Activated CD4-positive, alpha-beta T cell treated with anti-CD3 and anti-CD28 coated beads for 1 hour (primary cell): ENCODE data around the gene BAIAP3.

Source experiments
- DNase-seq: peaks from one replicate; pipeline ENCODE4 v3.0.0-alpha.2; 2020

BAIAP3 gene

GRCh38 chr16:1300664-1301476, 32.6 kb upstream of the BAIAP3 start:
- peak; percentile 55 for DNase-seq

DNA sequence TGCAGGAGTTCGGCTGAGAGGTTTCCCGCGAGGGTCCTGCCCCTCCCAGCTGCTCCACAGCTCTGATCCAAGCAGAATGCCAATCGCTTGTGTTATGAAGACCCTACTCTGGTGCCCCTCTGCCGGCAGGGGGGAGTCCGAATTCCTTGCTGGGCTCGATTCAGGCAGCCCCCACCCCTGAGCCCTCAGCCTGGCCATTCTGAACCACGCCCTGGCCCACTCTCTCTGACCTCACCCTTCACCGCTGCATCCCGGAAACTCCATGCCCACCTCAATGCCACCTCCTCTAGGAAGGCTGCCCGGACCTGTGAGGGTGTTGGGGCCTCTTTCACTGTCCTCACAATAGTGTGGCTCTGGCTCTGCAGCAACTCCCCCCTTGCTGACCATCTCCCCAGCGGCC, 31.9 kb upstream of the BAIAP3 start:
- DNase-seq: no peak

DNA sequence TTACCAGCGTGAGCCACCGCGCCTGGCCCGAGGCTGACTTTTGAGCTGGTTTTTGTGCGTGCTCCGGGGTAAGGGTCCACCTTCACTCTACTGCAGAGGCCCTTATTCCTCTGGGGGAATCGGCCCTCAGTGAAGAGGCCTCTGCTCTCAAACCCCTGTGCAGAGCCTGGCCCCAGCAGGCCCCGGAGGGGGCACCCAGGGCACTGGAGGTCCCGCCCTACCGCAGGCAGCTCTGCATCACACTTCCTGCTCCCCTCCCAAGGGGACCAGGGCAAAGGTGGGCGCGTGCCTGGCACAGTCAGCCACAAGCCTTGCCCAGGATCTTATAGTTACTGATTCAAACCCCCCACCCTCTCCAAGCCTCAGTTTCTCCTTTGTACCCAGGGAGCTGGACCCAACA, 27.6 kb upstream of the BAIAP3 start:
- DNase-seq: no peak

DNA sequence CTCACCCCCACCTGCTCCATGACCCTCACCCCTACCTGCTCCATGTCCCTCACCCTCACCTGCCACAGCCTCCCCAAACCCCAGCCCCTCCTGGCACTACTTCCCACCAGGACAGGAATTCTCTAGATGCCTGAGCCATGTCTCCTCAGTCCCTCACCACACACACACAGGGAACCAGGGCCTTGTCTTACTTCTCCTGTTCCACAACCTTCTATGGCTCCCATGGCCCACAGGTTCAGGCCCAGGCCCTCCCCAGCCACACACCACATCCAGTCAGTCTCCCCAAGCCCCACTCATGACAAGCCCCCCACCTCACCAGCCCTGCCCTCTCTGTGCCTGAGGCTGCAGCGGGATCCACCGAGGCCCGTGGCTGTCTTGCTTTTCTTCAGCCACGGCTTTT, 27.1 kb upstream of the BAIAP3 start:
- no peak for DNase-seq

DNA sequence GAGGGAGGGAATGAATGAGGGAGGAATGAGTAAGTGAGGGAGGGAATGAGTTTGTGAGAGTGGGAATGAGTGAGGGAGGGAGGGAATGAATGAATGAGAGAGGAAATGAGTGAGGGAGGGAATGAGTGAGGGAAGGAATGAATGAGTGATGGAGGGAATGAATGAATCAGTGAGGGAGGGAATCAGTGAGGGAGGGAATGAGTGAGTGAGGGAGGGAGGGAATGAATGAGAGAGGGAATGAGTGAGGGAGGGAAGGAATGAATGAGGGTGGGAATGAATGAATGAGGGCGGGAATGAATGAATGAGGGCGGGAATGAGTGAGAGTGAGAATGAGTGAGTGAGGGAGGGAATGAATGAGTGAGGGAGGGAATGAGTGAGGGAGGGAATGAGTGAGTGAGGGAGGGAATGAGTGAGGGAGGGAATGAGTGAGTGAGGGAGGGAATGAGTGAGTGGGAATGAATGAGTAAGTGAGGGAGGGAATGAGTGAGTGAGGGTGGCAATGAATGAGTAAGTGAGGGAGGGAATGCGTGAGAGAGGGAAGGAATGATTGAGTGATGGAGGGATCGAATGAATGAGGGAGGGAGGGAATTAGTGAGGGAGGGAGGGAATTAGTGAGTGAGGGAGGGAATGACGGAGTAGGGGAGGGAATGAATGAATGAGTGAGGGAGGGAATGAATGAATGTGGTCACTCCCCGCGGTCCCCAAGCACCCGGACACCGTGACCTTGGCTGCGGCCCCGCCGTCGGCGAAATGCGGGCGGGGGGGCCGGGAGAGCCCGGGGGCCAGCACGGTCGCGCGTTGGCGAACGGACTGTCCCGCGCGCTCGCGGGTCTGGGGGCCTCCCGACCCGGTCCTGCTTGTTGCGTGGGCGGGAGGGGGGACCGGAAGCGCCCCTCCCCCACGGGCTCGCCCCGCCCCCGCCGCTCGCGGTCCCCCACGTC, 25.1 kb upstream of the BAIAP3 start:
- DNase-seq: no peak

DNA sequence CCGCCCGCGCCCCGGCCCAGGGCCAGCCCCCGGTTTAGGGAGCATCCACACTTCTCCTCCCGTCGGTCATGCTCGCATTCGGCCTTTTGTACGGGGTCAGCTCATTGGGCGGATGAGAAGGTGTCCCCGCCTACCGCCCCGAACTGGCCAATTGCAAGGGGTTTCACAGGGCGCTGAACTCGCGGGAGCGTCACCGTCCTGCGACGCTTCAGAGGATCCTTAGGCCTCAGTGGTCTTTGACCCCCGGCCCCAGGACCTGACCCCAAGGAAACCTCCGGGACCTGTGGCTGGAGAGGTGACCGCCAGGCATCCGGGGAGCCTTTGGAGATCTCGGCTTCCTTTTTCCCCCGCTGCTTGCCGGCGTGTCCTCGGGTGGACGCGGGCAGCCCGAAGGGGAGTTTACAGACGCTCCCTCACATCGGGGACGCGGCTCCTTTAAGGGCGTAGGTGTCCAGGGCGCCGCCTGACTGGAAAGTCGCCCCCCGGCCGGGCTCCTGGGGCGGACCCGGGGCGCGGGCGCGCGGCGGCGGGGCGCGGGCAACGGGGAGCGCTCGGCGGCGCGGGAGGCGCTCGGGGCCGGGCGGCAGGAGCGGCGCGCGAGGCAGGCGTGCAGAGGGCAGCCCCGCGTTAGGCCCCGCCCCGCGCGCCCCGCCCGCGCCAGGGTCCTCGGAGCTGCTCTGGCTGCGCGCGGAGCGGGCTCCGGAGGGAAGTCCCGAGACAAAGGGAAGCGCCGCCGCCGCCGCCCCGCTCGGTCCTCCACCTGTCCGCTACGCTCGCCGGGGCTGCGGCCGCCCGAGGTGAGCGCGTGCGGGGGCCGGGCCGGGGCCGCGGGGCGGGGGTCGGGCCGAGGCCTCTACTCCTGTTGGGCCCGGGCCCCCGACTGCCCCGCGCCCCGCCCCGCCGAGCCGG, 24.2 kb upstream of the BAIAP3 start, which contains the start of gene UBE2I:
Gene UBE2I, plus strand, starts transcription at position 660 of the 909 bp plus-strand sequence. CDS start 4,395 bp downstream, outside the sequence.
- peak; percentile 97 for DNase-seq

DNA sequence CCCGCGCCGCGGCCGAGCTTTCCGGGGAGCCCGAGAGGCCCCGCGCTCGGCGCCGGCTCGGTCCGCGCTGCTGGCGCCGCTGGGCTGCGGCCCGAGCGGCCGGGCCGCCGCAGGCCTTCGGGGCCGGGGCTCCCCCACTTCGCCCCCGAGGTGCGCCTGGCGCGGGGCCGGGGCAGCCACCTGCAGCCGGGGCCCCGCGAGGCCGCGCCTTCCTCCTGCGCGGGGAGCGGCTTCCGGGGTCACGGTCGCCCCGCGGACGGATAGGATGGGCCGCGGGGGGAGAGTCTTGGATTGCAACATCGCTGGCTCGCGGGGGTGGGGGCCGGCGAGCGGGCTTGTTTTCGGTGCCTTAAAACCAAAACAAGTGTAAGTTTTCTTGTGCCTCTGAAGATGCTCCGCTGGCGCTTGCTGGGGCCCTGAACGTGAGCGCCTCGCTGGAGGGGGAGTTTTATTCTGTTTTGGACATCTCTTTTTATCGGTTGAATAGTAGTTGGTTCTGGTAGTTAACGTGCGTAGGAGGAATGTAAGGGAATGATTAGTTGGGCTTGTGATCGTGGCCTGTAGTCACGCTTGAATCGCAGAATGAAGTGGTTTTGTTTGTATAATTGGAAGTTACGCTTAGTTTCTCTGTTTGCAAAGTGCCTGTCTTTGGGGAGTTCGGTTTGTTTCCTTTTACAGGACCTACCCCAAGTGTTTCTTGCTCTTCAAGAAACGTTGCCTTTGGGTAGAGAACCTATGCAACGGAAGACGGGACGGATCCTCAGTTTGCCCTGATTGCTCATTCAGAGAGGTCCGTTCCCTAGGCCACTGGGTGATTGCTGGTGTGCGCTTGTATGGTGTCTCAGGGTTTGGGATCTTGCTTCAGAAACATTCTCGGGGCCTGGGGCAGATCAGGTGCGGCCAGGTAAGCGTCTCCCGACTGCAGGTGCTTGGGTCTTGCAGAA, 23.3 kb upstream of the BAIAP3 start:
- DNase-seq: peak; percentile 19

DNA sequence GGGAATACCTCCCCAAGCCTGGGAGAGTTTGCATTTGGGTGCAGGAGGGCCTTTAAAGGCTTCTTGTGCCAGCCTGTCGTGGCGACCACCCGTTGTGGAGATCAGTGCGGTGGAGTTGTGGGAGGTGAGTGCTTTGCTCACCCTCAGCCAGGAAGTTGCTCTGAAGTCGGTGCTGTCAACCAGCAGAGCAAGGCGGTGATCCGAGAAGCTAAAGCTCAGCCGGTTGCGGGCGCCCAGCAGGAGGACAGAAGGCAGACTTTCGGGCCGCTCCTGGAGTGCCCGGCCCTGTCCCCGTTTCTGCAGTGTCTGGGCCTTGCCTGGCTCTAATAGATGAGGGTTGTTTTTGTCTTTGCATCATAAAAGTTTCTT, 22.6 kb upstream of the BAIAP3 start:
- DNase-seq: peak; percentile 22

DNA sequence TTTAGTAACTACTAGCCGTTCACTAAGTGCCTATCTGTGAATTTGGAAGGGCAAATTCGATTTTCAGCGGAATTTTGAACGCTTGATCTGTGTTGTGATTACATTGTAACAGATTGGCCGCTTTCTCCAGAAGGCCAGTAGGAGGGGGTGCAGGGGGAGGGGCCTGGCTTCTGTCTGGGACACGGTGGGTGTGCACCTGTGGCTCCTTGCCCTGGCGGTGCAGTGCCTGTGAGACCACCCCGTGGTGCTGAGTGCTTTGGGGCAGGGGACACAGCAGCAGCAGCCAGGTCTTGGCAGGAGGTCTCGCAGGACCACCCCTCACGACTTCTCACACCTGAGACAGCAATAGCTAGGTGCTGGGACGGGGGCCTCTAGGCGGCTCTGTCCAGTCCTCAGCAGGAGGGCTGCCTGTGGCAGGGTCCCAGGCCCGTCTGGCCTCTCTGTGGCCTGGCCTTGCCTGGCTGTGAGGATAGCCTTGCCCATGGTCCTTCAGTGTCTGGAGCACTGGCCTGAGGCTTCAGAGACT, 22.2 kb upstream of the BAIAP3 start:
- DNase-seq: no peak

DNA sequence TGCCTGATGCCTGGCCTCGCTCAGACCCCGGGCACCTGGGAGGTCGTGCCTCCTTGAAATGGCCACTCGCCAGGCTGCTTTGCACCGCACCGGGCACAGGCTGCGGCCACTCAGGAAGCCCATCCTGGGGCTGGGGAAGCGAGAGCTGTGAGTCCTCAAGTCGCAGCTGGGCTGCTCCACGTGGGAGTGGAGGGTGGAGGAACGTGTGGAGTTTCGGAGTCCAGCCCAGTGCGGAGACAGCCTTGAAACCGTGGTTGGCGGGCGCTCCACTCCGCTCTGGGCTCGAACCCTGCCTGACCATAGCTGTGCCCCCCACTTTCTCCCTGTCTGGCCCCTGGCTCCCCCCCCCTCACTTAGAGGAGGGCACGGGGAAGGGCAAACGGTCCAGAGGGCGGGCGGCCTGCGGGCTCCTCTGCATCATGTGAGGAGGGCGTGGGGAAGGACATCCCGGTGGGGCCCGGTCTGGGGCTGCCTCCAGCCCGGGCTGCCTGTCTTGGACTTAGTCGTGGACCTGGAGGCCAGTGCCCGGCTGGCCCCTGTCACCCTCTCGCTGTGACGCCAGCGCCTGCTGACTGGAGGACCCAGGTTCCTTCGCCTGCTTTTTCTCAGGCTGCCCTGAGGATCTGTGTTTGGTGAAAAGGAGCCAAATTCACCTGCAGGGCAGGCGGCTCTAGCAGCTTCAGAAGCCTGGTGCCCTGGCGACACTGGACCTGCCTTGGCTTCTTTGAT, 21.5 kb upstream of the BAIAP3 start:
- DNase-seq: no peak

DNA sequence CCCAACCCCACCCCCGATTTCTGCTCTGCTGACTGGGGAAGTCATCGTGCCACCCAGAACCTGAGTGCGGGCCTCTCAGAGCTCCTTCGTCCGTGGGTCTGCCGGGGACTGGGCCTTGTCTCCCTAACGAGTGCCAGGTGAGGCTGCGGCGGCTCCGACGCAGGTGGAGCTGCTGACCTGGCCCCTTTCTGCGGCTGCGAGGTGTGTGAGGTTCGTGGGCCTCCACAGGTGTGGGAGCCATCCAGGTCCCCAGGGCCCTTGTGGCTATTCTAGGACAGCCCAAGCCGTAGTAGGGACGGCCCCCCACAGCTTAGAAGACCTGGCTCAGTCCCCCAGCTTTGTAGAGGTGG, 21.0 kb upstream of the BAIAP3 start:
- DNase-seq: no peak

DNA sequence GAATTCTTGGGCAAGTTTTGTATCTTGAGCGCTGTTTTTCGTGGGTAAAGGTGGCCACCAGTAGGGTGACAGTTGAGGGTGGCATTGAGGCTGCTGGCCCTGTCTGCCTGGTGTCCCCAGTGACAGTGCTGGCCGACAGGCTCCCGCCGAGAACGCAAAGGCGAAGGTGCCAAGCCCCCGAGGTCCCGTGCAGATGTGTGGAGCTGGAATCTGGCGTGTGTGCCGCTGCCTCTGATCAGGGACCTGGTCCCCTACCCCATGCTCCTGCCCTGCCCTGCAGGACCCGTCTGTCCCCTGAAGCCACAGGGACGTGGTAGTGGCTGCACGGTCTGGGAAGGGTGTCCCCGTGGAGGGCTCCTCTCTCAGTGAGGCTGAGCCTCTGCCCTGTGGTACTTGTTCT, 20.5 kb upstream of the BAIAP3 start:
- no peak for DNase-seq

DNA sequence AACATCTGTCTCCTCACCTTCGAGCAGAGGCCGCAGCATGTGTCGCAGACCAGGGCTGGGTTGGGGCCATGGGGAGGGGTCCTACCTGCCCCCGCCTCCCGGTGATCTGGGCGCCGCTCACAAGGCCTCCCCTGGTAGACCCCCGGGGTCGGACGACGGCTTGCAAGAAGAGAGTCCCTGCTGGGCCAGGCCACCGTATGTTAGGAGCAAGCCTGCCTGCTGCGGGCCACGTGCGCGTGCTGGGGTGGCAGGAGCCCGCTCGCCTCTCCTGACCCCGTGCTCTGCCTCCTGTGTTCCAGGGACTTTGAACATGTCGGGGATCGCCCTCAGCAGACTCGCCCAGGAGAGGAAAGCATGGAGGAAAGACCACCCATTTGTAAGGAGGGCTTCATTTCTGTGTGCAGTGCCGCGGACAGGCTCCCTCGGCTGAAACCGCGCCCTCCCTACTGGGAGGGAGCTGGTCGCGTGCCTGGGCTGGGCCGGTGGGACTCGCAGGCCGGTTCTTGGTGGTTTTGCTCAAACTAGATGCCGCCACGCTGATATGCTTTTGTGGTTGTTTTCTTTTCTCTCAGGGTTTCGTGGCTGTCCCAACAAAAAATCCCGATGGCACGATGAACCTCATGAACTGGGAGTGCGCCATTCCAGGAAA, 19.6 kb upstream of the BAIAP3 start:
- no peak for DNase-seq

DNA sequence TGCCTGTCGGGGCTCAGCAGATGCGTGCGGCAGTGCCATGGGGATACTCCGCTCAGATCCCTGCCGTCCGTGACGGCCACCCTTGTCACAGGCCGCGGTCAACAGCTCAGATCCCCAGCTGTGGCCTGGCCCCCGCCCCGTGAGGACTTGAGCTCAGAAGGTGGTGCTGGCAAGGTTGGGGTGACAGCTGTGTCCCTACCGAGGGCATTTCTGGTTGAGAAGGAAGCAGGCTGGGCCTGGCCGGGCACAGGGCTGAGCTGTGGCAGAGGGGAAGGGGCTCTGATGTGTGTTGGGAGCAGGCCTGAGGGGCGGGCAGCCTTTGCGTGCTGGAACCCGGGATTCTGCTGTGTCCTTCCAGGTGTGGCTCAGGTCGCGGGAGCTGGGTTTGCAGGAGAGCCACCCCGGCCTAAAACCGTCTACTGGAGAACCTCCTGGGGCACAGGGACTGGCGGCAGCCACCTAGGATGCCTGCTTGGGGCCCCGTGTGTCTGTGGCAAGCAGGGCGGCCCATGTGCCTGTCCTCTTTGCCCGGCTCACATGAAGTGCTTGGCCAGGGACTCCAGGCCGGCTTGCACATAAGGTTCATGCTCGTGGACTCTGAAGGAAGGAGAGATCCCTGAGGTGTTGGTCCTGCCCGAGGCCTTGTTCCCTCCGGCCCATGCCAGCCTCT, 18.9 kb upstream of the BAIAP3 start:
- DNase-seq: no peak

DNA sequence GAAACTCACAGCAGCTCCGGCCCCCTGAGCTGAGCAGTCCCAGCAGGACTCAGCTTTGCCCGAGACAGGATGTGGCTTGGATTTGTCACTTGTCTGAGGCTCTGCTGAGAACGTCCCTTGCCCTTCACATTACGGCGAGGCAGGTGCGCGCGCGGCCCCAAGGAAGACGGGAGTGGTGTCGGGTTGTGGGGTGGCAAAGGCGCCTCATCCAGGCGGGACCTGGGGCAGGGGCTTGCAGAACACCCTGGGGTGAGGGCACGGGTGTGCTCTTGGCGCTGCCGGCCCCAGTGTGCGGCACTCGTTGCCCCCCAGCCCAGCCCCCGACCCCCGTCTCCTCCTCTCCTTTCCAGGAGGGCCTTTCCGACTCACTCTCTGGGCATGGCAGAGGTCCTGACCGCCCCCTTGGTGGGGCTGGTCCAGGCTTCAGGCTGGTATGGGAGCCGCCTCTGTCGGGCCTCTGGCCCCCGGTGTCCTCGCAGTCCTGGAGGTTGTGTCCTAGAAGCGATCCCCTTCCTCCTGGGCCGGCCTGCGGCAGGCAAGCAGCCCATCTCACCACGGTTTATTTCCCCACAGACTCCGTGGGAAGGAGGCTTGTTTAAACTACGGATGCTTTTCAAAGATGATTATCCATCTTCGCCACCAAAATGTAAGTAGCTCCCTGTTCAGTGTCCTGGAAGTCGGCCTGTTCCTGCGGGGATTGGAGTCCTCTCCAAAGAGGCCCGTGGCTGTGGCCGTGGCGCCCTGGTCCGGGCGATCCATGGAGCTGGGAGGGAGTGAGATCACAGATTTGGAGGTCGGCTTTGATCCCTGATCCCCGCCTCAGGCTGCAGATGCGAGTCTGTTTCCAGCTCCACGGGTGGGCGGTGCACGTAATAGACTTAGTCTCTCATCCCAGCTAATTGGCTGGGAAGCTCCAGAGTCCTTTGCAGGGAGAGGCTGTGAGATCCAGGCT, 18.1 kb upstream of the BAIAP3 start:
- no peak for DNase-seq

- DNase-seq: no peak
Measured at GRCh38 chr16:1316033-1316405, 17.4 kb upstream of the BAIAP3 start.

DNA sequence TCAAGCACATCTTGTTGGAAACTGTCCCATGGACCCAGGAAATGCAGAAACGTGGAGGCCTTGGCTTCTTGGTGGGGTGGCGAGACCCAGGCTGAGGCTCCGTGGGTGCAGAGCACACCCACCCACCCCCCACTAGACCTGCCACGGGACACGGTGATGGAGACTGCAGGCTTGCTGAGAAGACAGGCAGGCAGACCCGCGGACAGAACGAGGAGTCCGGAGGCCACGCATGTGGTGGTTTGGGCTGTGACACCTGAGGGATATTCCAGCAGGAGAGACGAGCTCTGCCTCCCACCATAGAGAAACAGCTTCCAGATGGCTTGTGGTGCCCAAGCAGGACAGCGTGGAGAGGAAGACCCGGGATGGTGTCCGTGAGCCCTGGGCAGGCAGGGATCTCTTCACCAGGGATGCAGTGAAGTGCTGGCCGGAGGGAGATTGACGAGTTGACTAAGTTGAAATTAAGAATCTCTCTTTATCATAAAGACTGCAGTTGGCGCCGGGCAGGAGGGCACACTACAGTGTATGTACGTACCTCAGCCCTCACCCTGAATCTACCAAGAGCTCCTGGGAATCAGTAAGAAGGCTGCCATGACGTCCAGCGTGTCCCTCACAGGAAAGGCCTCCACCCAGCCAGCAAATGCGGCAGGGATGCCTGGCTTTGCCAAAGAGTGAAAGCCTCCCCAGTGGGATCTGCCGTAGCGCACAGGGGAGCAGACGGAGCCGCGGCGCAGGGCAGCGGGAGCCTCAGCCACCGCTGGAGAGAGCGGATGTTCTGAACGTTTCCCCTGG, 15.8 kb upstream of the BAIAP3 start:
- DNase-seq: no peak

DNA sequence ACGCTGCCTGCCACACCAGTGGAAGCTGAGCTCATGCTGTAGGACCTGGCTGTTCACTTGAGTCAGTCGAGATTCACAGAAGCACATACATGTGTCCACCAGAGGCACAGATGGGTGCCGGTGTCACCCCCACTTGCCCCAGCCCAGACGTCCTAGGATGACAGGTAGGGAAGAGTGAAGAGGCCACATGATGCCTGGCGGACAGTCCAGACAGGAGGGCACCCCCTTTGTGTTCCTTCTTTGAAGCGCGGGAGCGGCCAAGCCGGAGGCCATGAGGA, 15.2 kb upstream of the BAIAP3 start:
- DNase-seq: no peak
